Measurements from ENCODE around the gene ZSCAN21.

ZSCAN21 gene

GRCh38 chr7:100016215-100016901 lies 33.2 kb upstream of the ZSCAN21 start:
- DNase-seq, result no peak
- no peaks in the 10 kb centered on the region for H3K27me3 ChIP-seq (ENCODE audit: insufficient read depth, low read depth, severe bottlenecking)
- TF ChIP-seq CTCF (IDR thresholded peaks at IDR 0.05; ENCODE audit: low read depth, low read length), result no peak
- H3K27ac ChIP-seq, result peak overlapping the region; percentile 85
- H3K4me3 ChIP-seq (ENCODE audit: low read depth, low read length), result peak overlapping the region; percentile 98
- H3K9me3 ChIP-seq (ENCODE audit: severe bottlenecking), result no peaks in the 10 kb centered on the region
- H3K36me3 ChIP-seq, result peaks cover 7% of the 10 kb centered on the region

- Histone ChIP-seq H3K4me3 (ENCODE audit: low read depth, low read length) (no peak overlapping the region), H3K27ac (no peak overlapping the region), H3K9me3 (ENCODE audit: severe bottlenecking) (no peaks in the 10 kb centered on the region), H3K27me3 (ENCODE audit: insufficient read depth, low read depth, severe bottlenecking) (no peaks in the 10 kb centered on the region), H3K36me3 (peaks cover 13% of the 10 kb centered on the region)
- no peak for TF ChIP-seq CTCF (IDR thresholded peaks at IDR 0.05; ENCODE audit: low read depth, low read length)
- no peak for DNase-seq
These were observed 32.3 kb upstream of the ZSCAN21 start for GRCh38 chr7:100017300-100017699.

- Histone ChIP-seq H3K27ac (no peak overlapping the region), H3K4me3 (ENCODE audit: low read depth, low read length) (no peak overlapping the region), H3K9me3 (ENCODE audit: severe bottlenecking) (no peaks in the 10 kb centered on the region), H3K36me3 (peaks cover 13% of the 10 kb centered on the region), H3K27me3 (ENCODE audit: insufficient read depth, low read depth, severe bottlenecking) (no peaks in the 10 kb centered on the region)
- TF ChIP-seq CTCF (IDR thresholded peaks at IDR 0.05; ENCODE audit: low read depth, low read length), result no peak
- DNase-seq, result no peak
These were observed 31.7 kb upstream of the ZSCAN21 start for GRCh38 chr7:100017875-100018274.

GRCh38 chr7:100019908-100020307 lies 29.7 kb upstream of the ZSCAN21 start:
- no peak for TF ChIP-seq CTCF (IDR thresholded peaks at IDR 0.05; ENCODE audit: low read depth, low read length)
- no peak for DNase-seq
- no peak overlapping the region for H3K27ac ChIP-seq
- H3K4me3 ChIP-seq (ENCODE audit: low read depth, low read length), result no peak overlapping the region
- H3K9me3 ChIP-seq (ENCODE audit: severe bottlenecking), result no peaks in the 10 kb centered on the region
- no peaks in the 10 kb centered on the region for H3K27me3 ChIP-seq (ENCODE audit: insufficient read depth, low read depth, severe bottlenecking)
- peaks cover 31% of the 10 kb centered on the region for H3K36me3 ChIP-seq

- TF ChIP-seq CTCF (IDR thresholded peaks at IDR 0.05; ENCODE audit: low read depth, low read length), result no peak
- no peaks in the 10 kb centered on the region for H3K27me3 ChIP-seq (ENCODE audit: insufficient read depth, low read depth, severe bottlenecking)
- no peak for DNase-seq
- no peak overlapping the region for H3K4me3 ChIP-seq (ENCODE audit: low read depth, low read length)
- no peaks in the 10 kb centered on the region for H3K9me3 ChIP-seq (ENCODE audit: severe bottlenecking)
- no peak overlapping the region for H3K27ac ChIP-seq
- peaks cover 43% of the 10 kb centered on the region for H3K36me3 ChIP-seq
These were observed 28.3 kb upstream of the ZSCAN21 start for GRCh38 chr7:100021297-100021696.

GRCh38 chr7:100022621-100023020 lies 27.0 kb upstream of the ZSCAN21 start:
- Histone ChIP-seq H3K27me3 (ENCODE audit: insufficient read depth, low read depth, severe bottlenecking) (no peaks in the 10 kb centered on the region), H3K27ac (no peak overlapping the region), H3K36me3 (peaks cover 45% of the 10 kb centered on the region), H3K4me3 (ENCODE audit: low read depth, low read length) (no peak overlapping the region), H3K9me3 (ENCODE audit: severe bottlenecking) (no peaks in the 10 kb centered on the region)
- no peak for TF ChIP-seq CTCF (IDR thresholded peaks at IDR 0.05; ENCODE audit: low read depth, low read length)
- no peak for DNase-seq
